GM19351 (cell line): ENCODE measurements around the gene STARD9.
A peak's percentile ranks its signal among the peaks of the same experiment; 100 is the strongest.
"Not testable (repeated sequence)": the region's sequence is repeated elsewhere in the genome, so short reads cannot be mapped to it uniquely, and the experiment has no call there.

Experiments
- ATAC-seq: cut with Tn5 transposase; IDR thresholded peaks from one replicate; pipeline ENCODE4 v1.9.1; 2021; ENCODE audit warnings: mild to moderate bottlenecking, moderate library complexity; ENCODE audit not compliant: unreplicated experiment

Gene STARD9

GRCh38 chr15:42575188-42576039, at the start of gene STARD9:
TSS of gene STARD9 (plus strand) at chr15:42575606. CDS start at chr15:42575716, 110 bp downstream.
- ATAC-seq: peak; percentile 82

GRCh38 chr15:42528970-42529369, 46.4 kb upstream of the STARD9 start:
- ATAC-seq: no peak

- ATAC-seq: no peak
Observed at GRCh38 chr15:42533246-42533645, 42.2 kb upstream of the STARD9 start.

GRCh38 chr15:42544853-42545629, 30.4 kb upstream of the STARD9 start:
- ATAC-seq: no peak

GRCh38 chr15:42547918-42548248, 27.5 kb upstream of the STARD9 start:
- ATAC-seq: peak; percentile 10

- ATAC-seq: peak; percentile 72
Observed at GRCh38 chr15:42548249-42549031, 27.0 kb upstream of the STARD9 start, which contains the start of the genes HAUS2 and LRRC57. TSS of gene HAUS2 (plus strand) at chr15:42548838. CDS start at chr15:42548873, 35 bp downstream. TSS of gene LRRC57 (minus strand) at chr15:42548793. CDS start at chr15:42548434, 359 bp downstream.

GRCh38 chr15:42549032-42549491, 26.3 kb upstream of the STARD9 start:
- ATAC-seq: peak; percentile 32

GRCh38 chr15:42549741-42550392, 25.5 kb upstream of the STARD9 start:
- ATAC-seq: no peak

GRCh38 chr15:42553554-42553953, 21.9 kb upstream of the STARD9 start:
- no peak for ATAC-seq

- not testable (repeated sequence) for ATAC-seq
Observed at GRCh38 chr15:42556550-42557207, 18.7 kb upstream of the STARD9 start.

GRCh38 chr15:42558739-42559138, 16.7 kb upstream of the STARD9 start:
- ATAC-seq: no peak

- ATAC-seq: no peak
Observed at GRCh38 chr15:42576040-42576594, 711 bp downstream of the STARD9 start.

- ATAC-seq: no peak
Observed at GRCh38 chr15:42576776-42577175, 1.4 kb downstream of the STARD9 start.

- ATAC-seq: no peak
Observed at GRCh38 chr15:42577514-42578031, 2.2 kb downstream of the STARD9 start.

- ATAC-seq: no peak
Observed at GRCh38 chr15:42578984-42579537, 3.7 kb downstream of the STARD9 start.

- ATAC-seq: peak; percentile 89
Observed at GRCh38 chr15:42581272-42581730, 5.9 kb downstream of the STARD9 start.

GRCh38 chr15:42582569-42583375, 7.4 kb downstream of the STARD9 start:
- no peak for ATAC-seq
